Measurements from ENCODE around the gene KCNMB2.

- TF ChIP-seq, protein P1, sequence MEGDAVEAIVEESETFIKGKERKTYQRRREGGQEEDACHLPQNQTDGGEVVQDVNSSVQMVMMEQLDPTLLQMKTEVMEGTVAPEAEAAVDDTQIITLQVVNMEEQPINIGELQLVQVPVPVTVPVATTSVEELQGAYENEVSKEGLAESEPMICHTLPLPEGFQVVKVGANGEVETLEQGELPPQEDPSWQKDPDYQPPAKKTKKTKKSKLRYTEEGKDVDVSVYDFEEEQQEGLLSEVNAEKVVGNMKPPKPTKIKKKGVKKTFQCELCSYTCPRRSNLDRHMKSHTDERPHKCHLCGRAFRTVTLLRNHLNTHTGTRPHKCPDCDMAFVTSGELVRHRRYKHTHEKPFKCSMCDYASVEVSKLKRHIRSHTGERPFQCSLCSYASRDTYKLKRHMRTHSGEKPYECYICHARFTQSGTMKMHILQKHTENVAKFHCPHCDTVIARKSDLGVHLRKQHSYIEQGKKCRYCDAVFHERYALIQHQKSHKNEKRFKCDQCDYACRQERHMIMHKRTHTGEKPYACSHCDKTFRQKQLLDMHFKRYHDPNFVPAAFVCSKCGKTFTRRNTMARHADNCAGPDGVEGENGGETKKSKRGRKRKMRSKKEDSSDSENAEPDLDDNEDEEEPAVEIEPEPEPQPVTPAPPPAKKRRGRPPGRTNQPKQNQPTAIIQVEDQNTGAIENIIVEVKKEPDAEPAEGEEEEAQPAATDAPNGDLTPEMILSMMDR (IDR thresholded peaks at IDR 0.05), result no peak
- no peak for TF ChIP-seq POLR2A (IDR thresholded peaks at IDR 0.05)
These were observed 129.5 kb downstream of the KCNMB2 start for GRCh38 chr3:178665747-178666146.

Measured in upper lobe of left lung (tissue), 4 donors.